ENCODE results near the gene TRIM49D2. TPM values are rescaled to one million over a fixed set of nuclear protein-coding genes. Genes with fewer than 3 reads are reported as not detected.
"Not testable (repeated sequence)": the region's sequence is repeated elsewhere in the genome, so short reads cannot be mapped to it uniquely, and the experiment has no call there.

Gene TRIM49D2, protein sequence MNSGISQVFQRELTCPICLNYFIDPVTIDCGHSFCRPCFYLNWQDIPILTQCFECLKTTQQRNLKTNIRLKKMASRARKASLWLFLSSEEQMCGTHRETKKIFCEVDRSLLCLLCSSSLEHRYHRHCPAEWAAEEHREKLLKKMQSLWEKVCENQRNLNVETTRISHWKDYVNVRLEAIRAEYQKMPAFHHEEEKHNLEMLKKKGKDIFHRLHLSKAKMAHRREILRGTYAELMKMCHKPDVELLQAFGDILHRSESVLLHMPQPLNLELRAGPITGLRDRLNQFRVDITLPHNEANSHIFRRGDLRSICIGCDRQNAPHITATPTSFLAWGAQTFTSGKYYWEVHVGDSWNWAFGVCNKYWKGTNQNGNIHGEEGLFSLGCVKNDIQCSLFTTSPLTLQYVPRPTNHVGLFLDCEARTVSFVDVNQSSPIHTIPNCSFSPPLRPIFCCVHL
- total RNA-seq (ENCODE audit: unreplicated experiment), result not detected
- long read RNA-seq, result 0 reads

DNA sequence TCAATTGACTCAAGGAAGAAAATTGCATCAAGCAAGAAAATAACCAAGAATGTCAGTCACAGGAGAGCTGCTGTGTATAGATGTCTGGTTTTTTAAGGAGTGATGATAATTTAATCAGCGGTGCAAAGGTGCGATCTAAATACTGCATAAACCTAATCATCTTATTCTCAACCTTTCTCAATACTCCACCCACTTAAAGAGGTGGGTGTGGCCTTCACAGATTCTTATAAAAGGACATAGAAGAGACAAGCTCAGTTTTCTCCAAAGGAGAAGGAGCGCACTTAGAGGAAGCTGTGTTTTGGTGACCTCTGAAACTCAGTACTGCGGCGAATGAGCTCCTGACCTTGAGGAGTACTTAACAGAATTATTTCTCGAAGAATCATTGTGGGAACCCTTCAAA lies at the start of gene TRIM49D2:
Gene TRIM49D2, plus strand, starts transcription at position 301 of the 400 bp plus-strand sequence. CDS start 2,698 bp downstream, outside the sequence.
- not testable (repeated sequence) for DNase-seq (ENCODE audit: low spot score); H3K4me3 Mint-ChIP-seq (ENCODE audit: unreplicated experiment); H3K27me3 Mint-ChIP-seq (ENCODE audit: unreplicated experiment); H3K9me3 Mint-ChIP-seq (ENCODE audit: unreplicated experiment); H3K4me1 Mint-ChIP-seq (ENCODE audit: unreplicated experiment); H3K27ac Mint-ChIP-seq (ENCODE audit: unreplicated experiment); H3K36me3 Mint-ChIP-seq (ENCODE audit: low read depth, unreplicated experiment)

DNA sequence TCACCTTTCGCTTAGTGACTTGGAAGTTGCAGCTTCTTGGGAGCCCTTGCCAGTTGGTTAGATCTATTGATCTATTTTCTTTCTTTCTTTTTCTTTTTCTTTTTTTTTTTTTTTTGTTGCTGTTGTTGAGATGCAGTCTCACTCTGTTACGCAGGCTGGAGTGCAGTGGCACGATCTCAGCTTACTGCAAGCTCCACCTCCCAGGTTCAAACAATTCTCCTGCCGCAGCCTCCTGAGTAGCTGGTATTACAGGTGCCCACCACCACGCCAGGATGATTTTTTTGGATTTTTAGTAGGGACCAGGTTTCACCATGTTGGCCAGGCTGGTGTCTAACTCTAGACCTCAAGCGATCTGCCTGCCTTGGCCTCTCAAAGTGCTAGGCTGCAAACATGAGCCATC lies 46.4 kb upstream of the TRIM49D2 start:
- DNase-seq (ENCODE audit: low spot score); H3K27me3 Mint-ChIP-seq (ENCODE audit: unreplicated experiment); H3K4me3 Mint-ChIP-seq (ENCODE audit: unreplicated experiment); H3K4me1 Mint-ChIP-seq (ENCODE audit: unreplicated experiment); H3K9me3 Mint-ChIP-seq (ENCODE audit: unreplicated experiment); H3K36me3 Mint-ChIP-seq (ENCODE audit: low read depth, unreplicated experiment); H3K27ac Mint-ChIP-seq (ENCODE audit: unreplicated experiment): not testable (repeated sequence)

DNA sequence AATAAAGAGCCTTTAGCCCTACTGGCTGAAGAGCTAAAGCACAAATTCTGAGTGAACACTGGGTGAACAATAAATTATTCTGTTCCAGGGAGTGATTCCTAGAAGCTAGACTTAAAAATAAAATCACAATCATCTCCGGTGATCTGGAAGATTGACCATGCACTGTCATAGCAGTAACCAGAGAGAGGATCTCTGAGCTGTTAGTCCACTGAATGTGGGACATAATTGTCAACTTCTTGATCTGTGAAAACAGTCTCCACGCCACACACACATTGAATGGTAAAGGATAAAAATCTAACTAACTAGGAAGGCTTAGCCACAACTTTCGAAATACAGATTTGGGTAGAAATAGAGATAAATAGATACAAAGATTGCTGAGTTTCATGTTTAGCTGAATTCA lies 30.6 kb upstream of the TRIM49D2 start:
- H3K9me3 Mint-ChIP-seq (ENCODE audit: unreplicated experiment); H3K27ac Mint-ChIP-seq (ENCODE audit: unreplicated experiment); H3K27me3 Mint-ChIP-seq (ENCODE audit: unreplicated experiment); H3K4me1 Mint-ChIP-seq (ENCODE audit: unreplicated experiment); DNase-seq (ENCODE audit: low spot score); H3K4me3 Mint-ChIP-seq (ENCODE audit: unreplicated experiment); H3K36me3 Mint-ChIP-seq (ENCODE audit: low read depth, unreplicated experiment): not testable (repeated sequence)

DNA sequence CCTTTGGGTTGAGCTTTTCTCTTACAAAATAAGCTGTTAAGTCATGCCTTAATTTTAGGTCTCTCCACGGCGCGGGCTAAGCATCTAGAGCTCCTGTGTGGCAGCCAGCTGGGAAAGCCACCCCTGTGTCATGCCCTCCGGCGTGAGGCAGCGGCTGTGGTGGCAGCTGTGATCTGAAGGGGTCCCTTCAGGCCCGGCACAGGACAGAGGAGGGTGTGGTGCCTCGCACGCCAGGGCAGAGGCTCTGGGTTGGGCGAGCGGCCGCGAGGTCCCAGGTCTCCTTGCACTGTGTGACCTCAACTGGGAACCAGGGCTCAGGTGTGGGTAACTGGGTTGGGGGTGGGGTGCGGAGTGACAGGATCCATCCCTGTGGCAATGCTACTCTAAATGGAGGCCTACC lies 23.1 kb upstream of the TRIM49D2 start:
- not testable (repeated sequence) for H3K27me3 Mint-ChIP-seq (ENCODE audit: unreplicated experiment)

DNA sequence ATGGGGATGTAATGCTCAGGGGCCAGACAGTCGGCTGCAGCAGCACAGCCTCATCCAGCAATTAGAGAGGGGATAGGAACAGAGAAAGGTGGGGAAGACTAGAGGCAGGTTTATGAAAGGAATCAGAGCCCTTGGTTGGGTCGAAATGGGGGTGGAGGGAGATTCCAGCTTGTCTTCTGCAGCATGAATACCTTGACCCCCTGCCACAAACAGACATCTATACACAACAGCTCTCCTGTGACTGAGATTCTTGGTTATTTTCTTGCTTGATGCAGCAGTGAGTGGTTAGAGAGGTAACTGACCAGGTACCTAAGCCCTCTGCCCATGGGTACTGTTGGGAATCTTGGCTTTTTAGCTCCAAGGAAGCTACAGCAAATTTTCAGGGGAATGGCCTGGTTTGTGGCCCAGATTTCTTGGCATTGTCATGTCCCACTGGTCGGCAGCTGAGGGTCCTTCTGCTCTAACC lies 1.6 kb upstream of the TRIM49D2 start, which contains the start of gene TRIM49D1:
Gene TRIM49D1, minus strand, starts transcription at position 51 of the 466 bp plus-strand sequence. CDS start 4,535 bp downstream, outside the sequence.
- peaks cover 2% of the 10 kb centered on the region for H3K27me3 Mint-ChIP-seq (ENCODE audit: unreplicated experiment)
- no peak for DNase-seq (ENCODE audit: low spot score)
- H3K9me3 Mint-ChIP-seq (ENCODE audit: unreplicated experiment), result no peaks in the 10 kb centered on the region
- H3K4me3 Mint-ChIP-seq (ENCODE audit: unreplicated experiment), result no peak within 1 kb of the TSS
- TF ChIP-seq, protein P1, sequence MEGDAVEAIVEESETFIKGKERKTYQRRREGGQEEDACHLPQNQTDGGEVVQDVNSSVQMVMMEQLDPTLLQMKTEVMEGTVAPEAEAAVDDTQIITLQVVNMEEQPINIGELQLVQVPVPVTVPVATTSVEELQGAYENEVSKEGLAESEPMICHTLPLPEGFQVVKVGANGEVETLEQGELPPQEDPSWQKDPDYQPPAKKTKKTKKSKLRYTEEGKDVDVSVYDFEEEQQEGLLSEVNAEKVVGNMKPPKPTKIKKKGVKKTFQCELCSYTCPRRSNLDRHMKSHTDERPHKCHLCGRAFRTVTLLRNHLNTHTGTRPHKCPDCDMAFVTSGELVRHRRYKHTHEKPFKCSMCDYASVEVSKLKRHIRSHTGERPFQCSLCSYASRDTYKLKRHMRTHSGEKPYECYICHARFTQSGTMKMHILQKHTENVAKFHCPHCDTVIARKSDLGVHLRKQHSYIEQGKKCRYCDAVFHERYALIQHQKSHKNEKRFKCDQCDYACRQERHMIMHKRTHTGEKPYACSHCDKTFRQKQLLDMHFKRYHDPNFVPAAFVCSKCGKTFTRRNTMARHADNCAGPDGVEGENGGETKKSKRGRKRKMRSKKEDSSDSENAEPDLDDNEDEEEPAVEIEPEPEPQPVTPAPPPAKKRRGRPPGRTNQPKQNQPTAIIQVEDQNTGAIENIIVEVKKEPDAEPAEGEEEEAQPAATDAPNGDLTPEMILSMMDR (IDR thresholded peaks at IDR 0.05; ENCODE audit: unreplicated experiment), result no peak
- no peaks in the 10 kb centered on the region for H3K4me1 Mint-ChIP-seq (ENCODE audit: unreplicated experiment)
- H3K27ac Mint-ChIP-seq (ENCODE audit: unreplicated experiment), result no peak within 1 kb of the TSS
- no peaks in the 10 kb centered on the region for H3K36me3 Mint-ChIP-seq (ENCODE audit: low read depth, unreplicated experiment)

More for the DNA sequence above, 23.1 kb upstream of the TRIM49D2 start:
- H3K4me3 Mint-ChIP-seq (ENCODE audit: unreplicated experiment); H3K36me3 Mint-ChIP-seq (ENCODE audit: low read depth, unreplicated experiment); DNase-seq (ENCODE audit: low spot score); H3K4me1 Mint-ChIP-seq (ENCODE audit: unreplicated experiment); H3K9me3 Mint-ChIP-seq (ENCODE audit: unreplicated experiment); H3K27ac Mint-ChIP-seq (ENCODE audit: unreplicated experiment): not testable (repeated sequence)

DNA sequence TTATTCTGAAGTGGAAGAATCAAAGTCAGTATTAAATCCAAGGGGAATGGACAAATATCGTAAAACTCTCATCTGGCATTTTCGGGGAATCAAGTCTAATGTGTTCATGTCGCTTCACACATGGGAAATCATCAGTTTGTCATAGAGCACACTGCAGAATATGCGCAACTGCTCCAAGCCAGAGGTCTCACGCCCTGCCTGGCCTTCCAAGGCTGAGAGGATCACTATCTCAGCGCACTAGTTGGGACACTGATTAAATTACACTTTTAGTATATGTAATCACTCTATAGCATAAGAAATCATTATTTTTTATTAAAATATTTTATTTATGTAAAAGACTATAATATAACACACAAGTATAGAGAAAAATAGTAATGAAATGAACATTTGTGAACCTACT lies 37.0 kb downstream of the TRIM49D2 start:
- H3K27ac Mint-ChIP-seq (ENCODE audit: unreplicated experiment); H3K4me3 Mint-ChIP-seq (ENCODE audit: unreplicated experiment); DNase-seq (ENCODE audit: low spot score); H3K27me3 Mint-ChIP-seq (ENCODE audit: unreplicated experiment); H3K9me3 Mint-ChIP-seq (ENCODE audit: unreplicated experiment); H3K4me1 Mint-ChIP-seq (ENCODE audit: unreplicated experiment); H3K36me3 Mint-ChIP-seq (ENCODE audit: low read depth, unreplicated experiment): not testable (repeated sequence)

DNA sequence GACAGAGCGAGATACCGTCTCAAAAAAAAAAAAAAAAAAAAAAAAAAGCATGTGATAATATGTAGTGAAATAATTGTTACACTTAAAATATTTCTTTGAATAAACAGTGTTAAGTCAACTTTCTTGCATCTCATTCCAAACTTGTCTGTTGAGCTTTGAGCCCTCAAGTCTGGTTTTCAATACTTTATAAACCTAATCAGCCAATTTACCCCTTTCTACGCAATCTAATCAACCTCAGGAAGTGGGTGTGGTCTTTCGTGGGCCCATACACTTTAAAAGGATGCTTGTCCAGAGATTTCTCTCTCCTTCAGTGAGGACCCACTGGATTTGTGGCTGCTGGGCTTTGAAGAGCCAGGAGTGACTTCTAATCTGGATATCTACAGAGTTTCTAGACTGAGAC lies 41.9 kb downstream of the TRIM49D2 start, which contains the start of gene TRIM64:
Gene TRIM64, plus strand, starts transcription at position 301 of the 400 bp plus-strand sequence. CDS start 2,467 bp downstream, outside the sequence.
- H3K27ac Mint-ChIP-seq (ENCODE audit: unreplicated experiment); H3K36me3 Mint-ChIP-seq (ENCODE audit: low read depth, unreplicated experiment); H3K9me3 Mint-ChIP-seq (ENCODE audit: unreplicated experiment); H3K4me1 Mint-ChIP-seq (ENCODE audit: unreplicated experiment); H3K27me3 Mint-ChIP-seq (ENCODE audit: unreplicated experiment); H3K4me3 Mint-ChIP-seq (ENCODE audit: unreplicated experiment); DNase-seq (ENCODE audit: low spot score): not testable (repeated sequence)

Other genes with a start within 250 kb of the TRIM49D2 start
- not detected for gene TRIM77, start 213.8 kb upstream of the TRIM49D2 start, total RNA-seq (ENCODE audit: unreplicated experiment)
- gene TRIM49, start 115.5 kb upstream of the TRIM49D2 start, total RNA-seq (ENCODE audit: unreplicated experiment), result not detected
- not detected for gene TRIM64B, start 45.6 kb upstream of the TRIM49D2 start, total RNA-seq (ENCODE audit: unreplicated experiment)
- not detected for gene TRIM49D1, start 1.8 kb upstream of the TRIM49D2 start, total RNA-seq (ENCODE audit: unreplicated experiment)
- not detected for gene TRIM64, start 42.0 kb downstream of the TRIM49D2 start, total RNA-seq (ENCODE audit: unreplicated experiment)
- not detected for gene TRIM49C, start 107.0 kb downstream of the TRIM49D2 start, total RNA-seq (ENCODE audit: unreplicated experiment)
- gene UBTFL1, start 161.9 kb downstream of the TRIM49D2 start, total RNA-seq (ENCODE audit: unreplicated experiment), result not detected
- gene NAALAD2, start 210.6 kb downstream of the TRIM49D2 start, total RNA-seq (ENCODE audit: unreplicated experiment), result 30.9 TPM

Data from endothelial cell (in vitro differentiated cells).